PC-9 (cell line): ENCODE measurements around the gene ZNF778.

Experiments
- CTCF ChIP-seq: fragments of 200-600 bp; sonication (generic); conservative IDR thresholded peaks from 2 replicates; pipeline ENCODE4 v1.6.1; 2017; ENCODE audit warnings: mixed run types, antibody characterized with exemption, mild to moderate bottlenecking, moderate library complexity
- EZH2 ChIP-seq: fragments of 200-600 bp; sonication (generic); IDR thresholded peaks from 2 replicates; pipeline ENCODE4 v1.8.0; 2017; ENCODE audit warnings: antibody characterized with exemption, low read depth

- TF ChIP-seq CTCF (no peak), EZH2 (no peak)
These were observed 26.2 kb upstream of the ZNF778 start for GRCh38 chr16:89191033-89191900.
